Measurements from ENCODE around the gene PPFIA4.

Gene PPFIA4

GRCh38 chr1:203103829-203104495 lies 77.7 kb downstream of the PPFIA4 start:
- DNase-seq (ENCODE audit: extremely low read depth, low read depth), result no peak
- TF ChIP-seq CTCF (IDR thresholded peaks at IDR 0.05; ENCODE audit: low read depth, low read length), result no peak

- no peak for DNase-seq (ENCODE audit: extremely low read depth, low read depth)
- no peak for TF ChIP-seq CTCF (IDR thresholded peaks at IDR 0.05; ENCODE audit: low read depth, low read length)
Observed at GRCh38 chr1:203104789-203105390, 78.6 kb downstream of the PPFIA4 start.

GRCh38 chr1:203112475-203112874 lies 86.2 kb downstream of the PPFIA4 start:
- TF ChIP-seq CTCF (IDR thresholded peaks at IDR 0.05; ENCODE audit: low read depth, low read length), result no peak
- DNase-seq (ENCODE audit: extremely low read depth, low read depth), result no peak

- no peak for TF ChIP-seq CTCF (IDR thresholded peaks at IDR 0.05; ENCODE audit: low read depth, low read length)
- no peak for DNase-seq (ENCODE audit: extremely low read depth, low read depth)
Observed at GRCh38 chr1:203113308-203113707, 87.0 kb downstream of the PPFIA4 start.

GRCh38 chr1:203114202-203114601 lies 87.9 kb downstream of the PPFIA4 start:
- TF ChIP-seq CTCF (IDR thresholded peaks at IDR 0.05; ENCODE audit: low read depth, low read length), result no peak
- DNase-seq (ENCODE audit: extremely low read depth, low read depth), result no peak

GRCh38 chr1:203116091-203116820 lies 90.0 kb downstream of the PPFIA4 start:
- TF ChIP-seq CTCF (IDR thresholded peaks at IDR 0.05; ENCODE audit: low read depth, low read length), result no peak
- DNase-seq (ENCODE audit: extremely low read depth, low read depth), result no peak

All from AG09319 (cell line).